Endodermal cell (in vitro differentiated cells): ENCODE data around the gene CCDC184. TPM values are rescaled to one million over a fixed set of nuclear protein-coding genes. Genes with fewer than 3 reads are reported as not detected.
A peak's percentile ranks its signal among the peaks of the same experiment; 100 is the strongest.

Experiments used
- DNase-seq: peaks from one replicate; pipeline ENCODE4 v3.0.0-alpha.2; 2017
- H3K27ac ChIP-seq: 2 replicates; pipeline ENCODE4 v1.5.1; 2013; ENCODE audit warnings: mild to moderate bottlenecking, low read depth, low read length, moderate library complexity
- H3K27me3 ChIP-seq: 2 replicates; pipeline ENCODE4 v1.6.1; 2013; ENCODE audit warnings: mild to moderate bottlenecking, low read length, moderate library complexity; ENCODE audit not compliant: insufficient read depth, control insufficient read depth, poor library complexity, severe bottlenecking
- H3K36me3 ChIP-seq: 2 replicates; pipeline ENCODE4 v1.7.0; 2013; ENCODE audit warnings: mild to moderate bottlenecking, low read length, moderate library complexity; ENCODE audit not compliant: control insufficient read depth, insufficient read depth
- H3K4me1 ChIP-seq: one replicate; pipeline ENCODE4 v1.7.0; 2013; ENCODE audit warnings: low read length; ENCODE audit not compliant: control insufficient read depth, insufficient read depth
- H3K4me3 ChIP-seq: 2 replicates; pipeline ENCODE4 v1.5.1; 2013; ENCODE audit warnings: mild to moderate bottlenecking, low read length, moderate library complexity
- H3K9ac ChIP-seq: 2 replicates; pipeline ENCODE4 v1.6.1; 2013; ENCODE audit warnings: mild to moderate bottlenecking, low read length, moderate library complexity; ENCODE audit not compliant: poor library complexity, severe bottlenecking; ENCODE audit errors: extremely low read depth
- H3K9me3 ChIP-seq: 2 replicates; pipeline ENCODE4 v1.6.1; 2013; ENCODE audit warnings: mild to moderate bottlenecking, low read length, moderate library complexity; ENCODE audit not compliant: control insufficient read depth
- H3K27ac Mint-ChIP-seq: 2 replicates; pipeline ENCODE4 v1.8.0; 2020; ENCODE audit warnings: mixed read lengths
- H3K27me3 Mint-ChIP-seq: 2 replicates; pipeline ENCODE4 v1.8.0; 2021; ENCODE audit warnings: mild to moderate bottlenecking, mixed read lengths; ENCODE audit not compliant: insufficient read depth
- H3K36me3 Mint-ChIP-seq: 2 replicates; pipeline ENCODE4 v1.8.0; 2020; ENCODE audit warnings: low read depth, mixed read lengths
- H3K4me1 Mint-ChIP-seq: 2 replicates; pipeline ENCODE4 v1.8.0; 2020; ENCODE audit warnings: mixed read lengths
- H3K4me3 Mint-ChIP-seq: 2 replicates; pipeline ENCODE4 v1.8.0; 2020; ENCODE audit warnings: mild to moderate bottlenecking, moderate library complexity, mixed read lengths
- H3K9me3 Mint-ChIP-seq: 2 replicates; pipeline ENCODE4 v1.8.0; 2020; ENCODE audit warnings: mild to moderate bottlenecking, mixed read lengths
- WGBS, 2 experiments: methylation state at CpG; one replicate each; pipeline versions ENCODE4 v1.1.5 to v1.1.7; 2013; ENCODE audit warnings: missing lambda C conversion rate in 2 of 2, mixed read lengths in 1 of 2; ENCODE audit not compliant: insufficient coverage in 1 of 2, insufficient read length in 1 of 2; 5-methylcytosine and 5-hydroxymethylcytosine counted together
- total RNA-seq, 2 donors: library from RNA; stranded (reverse); fragmentation: NEBNext Ultra II Directional in 1 of 2; extraction: Animal tissue kit (Norgen Biotek cat#: 25700) in 1 of 2; gene quantifications; 2 replicates in 1 of 2; 3 replicates in 1 of 2; pipeline ENCODE4 v1.2.1, GENCODE V29; 2021
- TF ChIP-seq, protein P1 (sequence below): fragments of 200-600 bp; sonication (generic); conservative IDR thresholded peaks from 2 replicates; pipeline ENCODE4 v1.5.0; 2021; ENCODE audit warnings: antibody characterized with exemption, mild to moderate bottlenecking

The CCDC184 gene
- total RNA-seq, 2 donors from 2014 or later, result not detected

DNA sequence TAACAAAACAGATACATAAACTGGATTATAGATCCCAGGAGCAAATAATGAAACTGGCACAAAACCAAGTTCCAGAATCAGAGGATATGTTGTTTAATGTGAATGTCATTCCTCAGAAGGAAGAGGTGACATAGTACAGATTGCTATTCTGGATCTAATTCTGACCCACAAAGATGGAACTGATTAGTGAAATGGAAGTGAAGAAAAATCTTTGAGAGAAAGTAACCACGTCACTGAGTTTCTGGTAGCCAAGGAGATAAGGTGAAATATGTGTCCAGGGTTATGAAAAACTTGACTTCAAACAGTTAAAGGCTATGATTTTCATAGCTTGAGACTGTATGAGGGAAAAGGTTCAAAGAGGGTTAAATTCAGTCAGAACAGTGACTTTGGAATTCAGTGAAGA, 11.4 kb downstream of the CCDC184 start:
- Histone ChIP-seq H3K4me3 (no peak overlapping the region), H3K27me3 (peaks cover 72% of the 10 kb centered on the region), H3K27ac (no peak overlapping the region), H3K36me3 (no peaks in the 10 kb centered on the region), H3K9ac (no peak overlapping the region), H3K9me3 (no peaks in the 10 kb centered on the region), H3K4me1 (no peaks in the 10 kb centered on the region)
- Mint-ChIP-seq H3K27ac (no peak overlapping the region), H3K9me3 (peaks cover 2% of the 10 kb centered on the region), H3K4me3 (no peak overlapping the region), H3K27me3 (peaks cover 86% of the 10 kb centered on the region), H3K36me3 (no peaks in the 10 kb centered on the region), H3K4me1 (peaks cover 11% of the 10 kb centered on the region)
- 60 to 74% methylated on average over 1 of the region's 1 CpG for WGBS, 2 experiments
- TF ChIP-seq, protein P1, sequence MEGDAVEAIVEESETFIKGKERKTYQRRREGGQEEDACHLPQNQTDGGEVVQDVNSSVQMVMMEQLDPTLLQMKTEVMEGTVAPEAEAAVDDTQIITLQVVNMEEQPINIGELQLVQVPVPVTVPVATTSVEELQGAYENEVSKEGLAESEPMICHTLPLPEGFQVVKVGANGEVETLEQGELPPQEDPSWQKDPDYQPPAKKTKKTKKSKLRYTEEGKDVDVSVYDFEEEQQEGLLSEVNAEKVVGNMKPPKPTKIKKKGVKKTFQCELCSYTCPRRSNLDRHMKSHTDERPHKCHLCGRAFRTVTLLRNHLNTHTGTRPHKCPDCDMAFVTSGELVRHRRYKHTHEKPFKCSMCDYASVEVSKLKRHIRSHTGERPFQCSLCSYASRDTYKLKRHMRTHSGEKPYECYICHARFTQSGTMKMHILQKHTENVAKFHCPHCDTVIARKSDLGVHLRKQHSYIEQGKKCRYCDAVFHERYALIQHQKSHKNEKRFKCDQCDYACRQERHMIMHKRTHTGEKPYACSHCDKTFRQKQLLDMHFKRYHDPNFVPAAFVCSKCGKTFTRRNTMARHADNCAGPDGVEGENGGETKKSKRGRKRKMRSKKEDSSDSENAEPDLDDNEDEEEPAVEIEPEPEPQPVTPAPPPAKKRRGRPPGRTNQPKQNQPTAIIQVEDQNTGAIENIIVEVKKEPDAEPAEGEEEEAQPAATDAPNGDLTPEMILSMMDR, result no peak
- DNase-seq, result no peak

DNA sequence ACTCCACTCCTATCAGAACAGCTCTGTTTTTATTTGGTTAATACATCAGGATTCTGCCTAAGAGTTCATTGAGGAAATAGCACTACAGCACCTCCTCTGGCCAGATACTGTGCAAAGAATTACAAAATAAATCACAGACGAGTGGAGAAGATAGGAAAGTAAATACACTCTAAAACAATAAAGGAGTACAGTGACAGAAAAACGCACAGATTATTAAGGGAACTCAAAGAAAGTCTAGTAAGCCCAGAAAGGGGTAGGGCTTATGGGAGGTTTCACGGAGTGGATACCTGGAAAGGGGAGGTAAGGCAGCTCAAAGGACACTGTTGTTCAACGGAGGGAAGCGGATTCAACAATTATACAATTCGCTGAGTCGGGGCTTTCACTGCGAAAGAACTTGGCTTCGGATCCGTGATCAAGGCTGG, 14.1 kb downstream of the CCDC184 start:
- TF ChIP-seq, protein P1, result peak; percentile 56
- Mint-ChIP-seq H3K4me1 (peaks cover 16% of the 10 kb centered on the region), H3K27ac (peak overlapping the region; percentile 94), H3K27me3 (peaks cover 88% of the 10 kb centered on the region), H3K9me3 (peaks cover 5% of the 10 kb centered on the region), H3K4me3 (peak overlapping the region; percentile 77), H3K36me3 (no peaks in the 10 kb centered on the region)
- no peaks in the 10 kb centered on the region for H3K36me3 ChIP-seq
- H3K27me3 ChIP-seq, result peaks cover 68% of the 10 kb centered on the region
- 1 to 14% methylated on average over 1 to 10 of the region's 10 CpGs for WGBS, 2 experiments
- H3K27ac ChIP-seq, result peak overlapping the region; percentile 51
- no peaks in the 10 kb centered on the region for H3K4me1 ChIP-seq
- H3K4me3 ChIP-seq, result peak overlapping the region; percentile 92
- no peak for DNase-seq
- H3K9ac ChIP-seq, result no peak overlapping the region
- no peaks in the 10 kb centered on the region for H3K9me3 ChIP-seq

DNA sequence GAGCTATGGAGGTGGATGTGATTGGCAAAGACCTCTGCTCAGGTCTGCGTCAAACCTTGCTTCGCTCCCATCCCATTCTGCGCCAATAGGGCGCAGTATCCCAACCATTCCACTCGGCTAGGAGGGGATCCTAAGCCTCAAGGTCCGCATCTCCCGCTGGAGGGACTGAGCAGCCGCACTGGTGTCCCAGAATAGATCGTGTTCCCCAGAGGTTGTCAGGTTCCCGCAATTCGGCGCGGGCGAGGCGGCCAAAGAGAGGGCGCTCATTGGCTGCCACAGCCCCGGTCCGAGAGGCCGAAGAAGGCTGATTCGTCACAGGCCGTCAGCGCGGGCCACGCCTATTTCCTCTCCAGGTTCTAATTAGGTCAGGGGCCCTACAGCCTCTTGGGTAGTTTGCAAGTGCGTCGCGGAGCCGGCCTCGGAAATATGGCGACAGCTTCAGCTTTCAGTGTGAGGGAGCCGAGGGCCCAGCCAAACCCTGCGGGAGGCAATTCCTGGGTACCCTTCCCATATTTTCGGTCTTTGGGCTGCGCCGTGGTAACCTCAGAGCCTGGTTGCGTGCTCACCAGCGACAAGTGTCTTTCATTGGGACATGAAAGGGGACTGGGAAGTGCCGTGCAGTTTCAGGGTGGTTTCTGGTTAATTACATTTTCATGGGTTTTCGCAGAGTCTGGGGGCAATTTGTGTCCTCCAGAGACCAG, 14.7 kb downstream of the CCDC184 start:
- peaks cover 5% of the 10 kb centered on the region for H3K9me3 Mint-ChIP-seq
- no peaks in the 10 kb centered on the region for H3K36me3 Mint-ChIP-seq
- peak overlapping the region; percentile 69 for H3K27ac ChIP-seq
- peak overlapping the region; percentile 92 for H3K9ac ChIP-seq
- WGBS, 2 experiments, result 1 to 6% methylated on average over 28 to 39 of the region's 39 CpGs
- no peaks in the 10 kb centered on the region for H3K9me3 ChIP-seq
- H3K4me3 Mint-ChIP-seq, result peak overlapping the region; percentile 77
- H3K27me3 ChIP-seq, result peaks cover 68% of the 10 kb centered on the region
- no peaks in the 10 kb centered on the region for H3K4me1 ChIP-seq
- no peaks in the 10 kb centered on the region for H3K36me3 ChIP-seq
- peak overlapping the region; percentile 92 for H3K4me3 ChIP-seq
- peaks cover 16% of the 10 kb centered on the region for H3K4me1 Mint-ChIP-seq
- DNase-seq, result peak; percentile 100
- H3K27me3 Mint-ChIP-seq, result peaks cover 88% of the 10 kb centered on the region
- TF ChIP-seq, protein P1, result no peak
- peak overlapping the region; percentile 94 for H3K27ac Mint-ChIP-seq
